H1 (cell line): ENCODE measurements around the gene CBLC. TPM values are rescaled to one million over a fixed set of nuclear protein-coding genes. Genes with fewer than 3 reads are reported as not detected.
A peak's percentile ranks its signal among the peaks of the same experiment; 100 is the strongest.

ENCODE experiments used
- CTCF ChIA-PET: fragments of 300-600 bp; sonication (Branson Sonifier 250); formaldehyde crosslinking; loops from one replicate; lab custom pipeline; 2021; ENCODE audit not compliant: partially characterized antibody; lab: Charles Lee
- POLR2A ChIA-PET: fragments of 300-600 bp; sonication (Branson Sonifier 250); formaldehyde crosslinking; loops from one replicate; lab custom pipeline; 2021; ENCODE audit warnings: inconsistent platforms; ENCODE audit not compliant: partially characterized antibody; lab: Charles Lee
- DNase-seq, 2 experiments: peaks; one replicate each; pipeline versions ENCODE4 v3.0.0 to v3.0.0-alpha.2; 2010 to 2022; ENCODE audit warnings: low spot score in 2 of 2, low read depth in 1 of 2, mixed read lengths in 1 of 2
- FAIRE-seq: peaks from 2 replicates; lab custom pipeline; 2011; peaks lifted over from hg19 to GRCh38; lab: Jason Lieb, UNC
- H2AFZ ChIP-seq: 2 replicates; pipeline ENCODE4 v1.8.1; 2012; ENCODE audit warnings: low read length, inconsistent platforms
- H2AK5ac ChIP-seq: 2 replicates; pipeline ENCODE4 v1.6.1; 2013; ENCODE audit warnings: low read depth, low read length
- H2BK120ac ChIP-seq: replicated peaks from 2 replicates; pipeline ENCODE3; 2013; ENCODE audit warnings: low read depth, low read length, inconsistent platforms
- H2BK12ac ChIP-seq: 2 replicates; pipeline ENCODE4 v1.6.1; 2013; ENCODE audit warnings: low read depth, low read length
- H2BK15ac ChIP-seq: 2 replicates; pipeline ENCODE4 v1.6.1; 2013; ENCODE audit warnings: low read length
- H2BK20ac ChIP-seq: 2 replicates; pipeline ENCODE4 v1.6.1; 2013; ENCODE audit warnings: low read length
- H2BK5ac ChIP-seq: 2 replicates; pipeline ENCODE4 v1.6.1; 2013; ENCODE audit warnings: low read depth, low read length
- H3K14ac ChIP-seq: 2 replicates; pipeline ENCODE4 v1.6.1; 2013; ENCODE audit warnings: inconsistent platforms; ENCODE audit not compliant: insufficient read length
- H3K18ac ChIP-seq: 2 replicates; pipeline ENCODE4 v1.6.1; 2013; ENCODE audit warnings: low read length; ENCODE audit errors: extremely low read depth
- H3K23ac ChIP-seq: 2 replicates; pipeline ENCODE4 v1.6.1; 2013; ENCODE audit warnings: inconsistent platforms; ENCODE audit not compliant: insufficient read length
- H3K23me2 ChIP-seq: 2 replicates; pipeline ENCODE4 v1.6.1; 2013; ENCODE audit warnings: low read depth, low read length
- H3K27ac ChIP-seq: 2 replicates; pipeline ENCODE4 v1.6.1; 2011; ENCODE audit warnings: low read depth, low read length, inconsistent platforms
- H3K27me3 ChIP-seq, 4 experiments: replicated peaks in 1 of 4; 1 replicate in 1 of 4; 2 replicates in 3 of 4; pipeline versions ENCODE4 v1.6.1 to v1.8.1; 2011 to 2013; ENCODE audit warnings: low read length in 3 of 4, mild to moderate bottlenecking in 3 of 4, inconsistent platforms in 2 of 4, mixed read lengths in 2 of 4, moderate library complexity in 1 of 4; ENCODE audit not compliant: control insufficient read depth in 3 of 4, insufficient read depth in 3 of 4; ENCODE audit errors: extremely low read depth in 1 of 4
- H3K36me3 ChIP-seq, 4 experiments: 2 replicates each; pipeline versions ENCODE4 v1.6.1 to v1.8.1; 2011 to 2013; ENCODE audit warnings: mild to moderate bottlenecking in 4 of 4, low read length in 3 of 4, moderate library complexity in 2 of 4, control low read depth in 1 of 4, inconsistent platforms in 1 of 4; ENCODE audit not compliant: insufficient read depth in 4 of 4, control insufficient read depth in 2 of 4
- H3K4ac ChIP-seq: replicated peaks from 2 replicates; pipeline ENCODE3; 2013; ENCODE audit warnings: low read length, low read depth, mixed read lengths, inconsistent platforms; ENCODE audit not compliant: insufficient read length
- H3K4me1 ChIP-seq, 4 experiments: replicated peaks in 1 of 4; 1 replicate in 1 of 4; 2 replicates in 3 of 4; pipeline versions ENCODE4 v1.6.1 to v1.8.1; 2011 to 2013; ENCODE audit warnings: low read length in 3 of 4, inconsistent platforms in 2 of 4, mixed read lengths in 1 of 4; ENCODE audit not compliant: insufficient read depth in 4 of 4, control insufficient read depth in 3 of 4
- H3K4me2 ChIP-seq, 2 experiments: 2 replicates each; pipeline versions ENCODE4 v1.6.1 to v1.8.1; 2011 to 2013; ENCODE audit warnings: low read depth in 2 of 2, low read length in 2 of 2, control low read depth in 1 of 2, inconsistent platforms in 1 of 2, mild to moderate bottlenecking in 1 of 2; ENCODE audit not compliant: insufficient read depth in 1 of 2
- H3K4me3 ChIP-seq, 4 experiments: fragments of 200-600, 300-600 bp in 1 of 4; sonication (generic), shearing (Covaris generic), sonication (Bioruptor Twin) in 1 of 4; 2 replicates each; pipeline versions ENCODE4 v1.5.1 to v1.8.1; 2011 to 2016; ENCODE audit warnings: low read length in 4 of 4, low read depth in 3 of 4, control low read depth in 2 of 4, inconsistent platforms in 2 of 4, mild to moderate bottlenecking in 2 of 4, mixed read lengths in 1 of 4, moderate library complexity in 1 of 4; ENCODE audit not compliant: insufficient read depth in 2 of 4; ENCODE audit errors: extremely low read depth in 1 of 4
- H3K56ac ChIP-seq: replicated peaks from 2 replicates; pipeline ENCODE3; 2013; ENCODE audit warnings: low read depth, mild to moderate bottlenecking, mixed read lengths, low read length, inconsistent platforms; ENCODE audit not compliant: insufficient read length
- H3K79me1 ChIP-seq: 2 replicates; pipeline ENCODE4 v1.6.1; 2013; ENCODE audit warnings: low read depth, low read length, control low read depth
- H3K79me2 ChIP-seq, 2 experiments: 2 replicates each; pipeline versions ENCODE4 v1.6.1 to v1.8.1; 2012 to 2013; ENCODE audit warnings: low read length in 2 of 2, mild to moderate bottlenecking in 2 of 2, inconsistent platforms in 1 of 2; ENCODE audit not compliant: insufficient read depth in 2 of 2, control insufficient read depth in 1 of 2
- H3K9ac ChIP-seq, 4 experiments: replicated peaks in 1 of 4; 1 replicate in 1 of 4; 2 replicates in 3 of 4; pipeline versions ENCODE4 v1.6.1 to v1.8.1; 2011 to 2013; ENCODE audit warnings: low read depth in 3 of 4, low read length in 3 of 4, control low read depth in 2 of 4, mild to moderate bottlenecking in 2 of 4, moderate library complexity in 2 of 4, inconsistent platforms in 1 of 4; ENCODE audit errors: extremely low read depth in 1 of 4
- H3K9me3 ChIP-seq, 2 experiments: 2 replicates each; pipeline versions ENCODE4 v1.6.1 to v1.8.1; 2012 to 2013; ENCODE audit warnings: mild to moderate bottlenecking in 2 of 2, moderate library complexity in 2 of 2, control low read depth in 1 of 2, inconsistent platforms in 1 of 2, low read depth in 1 of 2, low read length in 1 of 2, mixed read lengths in 1 of 2; ENCODE audit not compliant: insufficient read depth in 2 of 2
- H4K20me1 ChIP-seq, 2 experiments: replicated peaks in 1 of 2; 2 replicates each; pipeline versions ENCODE3 to v1.8.1; 2011 to 2013; ENCODE audit warnings: inconsistent platforms in 2 of 2, low read length in 2 of 2, mild to moderate bottlenecking in 1 of 2; ENCODE audit not compliant: insufficient read depth in 2 of 2, control insufficient read depth in 1 of 2
- H4K5ac ChIP-seq: 2 replicates; pipeline ENCODE4 v1.6.1; 2013; ENCODE audit warnings: low read length, low read depth, mixed read lengths, inconsistent platforms; ENCODE audit not compliant: insufficient read length
- H4K8ac ChIP-seq: 2 replicates; pipeline ENCODE4 v1.8.0; 2013; ENCODE audit warnings: mild to moderate bottlenecking, moderate library complexity, low read length, inconsistent platforms; ENCODE audit not compliant: insufficient read depth; ENCODE audit errors: extremely low read depth
- H4K91ac ChIP-seq: replicated peaks from 2 replicates; pipeline ENCODE3; 2013; ENCODE audit warnings: low read length, mixed read lengths, inconsistent platforms; ENCODE audit not compliant: insufficient read length
- ATF2 ChIP-seq: IDR thresholded peaks from 2 replicates; pipeline ENCODE4 v1.6.1; 2012; ENCODE audit warnings: low read length, inconsistent platforms
- CREB1 ChIP-seq: IDR thresholded peaks from 2 replicates; pipeline ENCODE4 v1.6.1; 2012; ENCODE audit warnings: inconsistent platforms
- GABPA ChIP-seq: IDR thresholded peaks from 2 replicates; pipeline ENCODE4 v1.6.1; 2011; ENCODE audit warnings: mild to moderate bottlenecking, low read length, moderate library complexity, borderline replicate concordance; ENCODE audit not compliant: insufficient read depth
- HDAC6 ChIP-seq: IDR thresholded peaks from one replicate; pipeline ENCODE4 v1.7.1; 2012; ENCODE audit warnings: low read depth, mild to moderate bottlenecking, inconsistent platforms, low read length, moderate library complexity
- SIN3A ChIP-seq, 2 experiments: IDR thresholded peaks in 1 of 2; conservative IDR thresholded peaks in 1 of 2; 2 replicates each; pipeline ENCODE4 v1.6.1; 2011 to 2012; ENCODE audit warnings: low read length in 2 of 2, improper control_type of control experiment in 1 of 2, low read depth in 1 of 2, mild to moderate bottlenecking in 1 of 2
- SRF ChIP-seq: IDR thresholded peaks from 2 replicates; pipeline ENCODE4 v1.6.1; 2011; ENCODE audit warnings: mild to moderate bottlenecking, low read depth, low read length, moderate library complexity
- TBP ChIP-seq: IDR thresholded peaks from 2 replicates; pipeline ENCODE4 v1.6.1; 2011; ENCODE audit warnings: low read depth, low read length, improper control_type of control experiment
- TCF12 ChIP-seq: IDR thresholded peaks from 2 replicates; pipeline ENCODE4 v1.6.1; 2011; ENCODE audit warnings: low read depth, mild to moderate bottlenecking, low read length
- WGBS, 2 experiments: shearing (Covaris generic) in 1 of 2; methylation state at CpG; one replicate each; pipeline versions ENCODE4 v1.1.6 to v1.1.7; 2013 to 2015; ENCODE audit warnings: low lambda C conversion rate in 2 of 2, mixed read lengths in 2 of 2, inconsistent platforms in 1 of 2, low coverage in 1 of 2, missing lambda C conversion rate in 1 of 2; ENCODE audit not compliant: insufficient replicate concordance in 2 of 2, insufficient coverage in 1 of 2, insufficient read length in 1 of 2; ENCODE audit errors: extremely low coverage in 1 of 2, missing lambda C conversion rate in 1 of 2; 5-methylcytosine and 5-hydroxymethylcytosine counted together
- polyA plus RNA-seq, 7 experiments: library from polyadenylated mRNA; depleted of rRNA in 3 of 7; stranded (reverse) in 5 of 7; unstranded in 2 of 7; fragments of >200 nt in 5 of 7; fragments of 200-250 nt in 2 of 7; gene quantifications; 1 replicate in 5 of 7; 2 replicates in 1 of 7; 4 replicates in 1 of 7; pipeline versions ENCODE4 v1.2.1 to v1.2.3, GENCODE V29; 2011 to 2013; ENCODE audit warnings: missing spikeins in 2 of 7, mixed read lengths in 2 of 7
- total RNA-seq: library from RNA; stranded (reverse); fragmentation: NEBNext Ultra II Directional; extraction: Animal tissue kit (Norgen Biotek cat#: 25700); gene quantifications from 2 replicates; pipeline ENCODE4 v1.2.1, GENCODE V29; 2021

Gene CBLC
- total and polyA plus RNA-seq, 2 of the 8 experiments (the other 6 are each of a cell fraction or from before 2014, with no cell fraction given) = 17.4 to 35.7 TPM

DNA sequence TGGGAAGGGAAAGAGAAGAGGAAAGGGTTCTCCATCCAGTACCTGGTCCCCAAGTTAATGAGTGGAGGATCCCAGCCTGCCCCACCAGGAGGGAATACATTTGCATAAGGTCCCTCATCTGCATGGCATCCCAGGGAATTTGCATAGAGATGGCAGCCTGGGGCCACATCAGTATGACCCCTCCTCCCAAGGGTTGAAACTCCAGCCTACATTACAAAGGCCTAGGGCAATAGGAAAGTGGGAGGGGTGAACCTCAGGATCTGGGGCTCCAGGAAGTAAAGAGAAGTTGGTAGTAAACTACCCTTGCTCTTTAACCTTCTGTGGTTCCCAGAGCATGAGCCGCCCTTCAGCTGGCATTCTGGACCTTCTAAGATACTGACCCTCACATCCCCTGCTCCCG, 61.6 kb downstream of the CBLC start:
- Histone ChIP-seq H3K4me3 (no peak overlapping the region), H4K8ac (no peak overlapping the region), H3K14ac (no peak overlapping the region), H3K79me1 (no peaks in the 10 kb centered on the region), H4K20me1 (no peaks in the 10 kb centered on the region), H3K27ac (no peak overlapping the region), H2BK20ac (no peak overlapping the region), H3K9me3 (no peaks in the 10 kb centered on the region), H4K91ac (no peak overlapping the region), H3K23me2 (peaks cover under 1% of the 10 kb centered on the region; the same call in 1 of the 2 replicates), H3K4me1 (peaks cover 0 to 1% (median 0%) of the 10 kb centered on the region in 4 experiments; a peak in 2 of 7 replicates), H2BK12ac (no peak overlapping the region), H3K79me2 (no peaks in the 10 kb centered on the region), H2AFZ (no peak overlapping the region), H2BK5ac (no peak overlapping the region), H3K27me3 (peaks cover 0 to 6% (median 4%) of the 10 kb centered on the region in 4 experiments; a peak in 4 of 7 replicates), H2BK15ac (peak overlapping the region; percentile 81; the same call in 1 of the 2 replicates), H2BK120ac (no peak overlapping the region), H4K5ac (no peak overlapping the region), H3K36me3 (no peaks in the 10 kb centered on the region), H3K23ac (no peak overlapping the region), H3K4ac (peak overlapping the region; percentile 44), H3K4me2 (peak overlapping the region in 1 of 2 experiments; percentile 39; a peak in 3 of 4 replicates), H3K56ac (no peak overlapping the region), H3K18ac (peak overlapping the region; percentile 93), H3K9ac (no peak overlapping the region), H2AK5ac (no peak overlapping the region)
- ChIA-PET CTCF (interaction anchor here (1.3 to 4.0 kb wide), 3 partner anchors 26 to 56 kb away, joined by 3 to 24 read pairs (median 5); no protein-coding TSS in a partner anchor), POLR2A (interaction anchor here (1.6 to 2.6 kb wide), 2 partner anchors 31 to 66 kb away, joined by 5 to 9 read pairs; partner anchors contain the start of genes APOE and BCAM)
- 84% methylated on average over 2 of the region's 2 CpGs; no CpG with 5 or more reads in 1 of the 2 experiments for WGBS, 2 experiments
- peak; percentile 42 for FAIRE-seq
- no peak for DNase-seq
- TF ChIP-seq CREB1 = no peak
- TF ChIP-seq TCF12 = no peak
- TF ChIP-seq GABPA = no peak
- no peak for TF ChIP-seq ATF2
- TF ChIP-seq HDAC6 = no peak
- no peak for TF ChIP-seq TBP
- TF ChIP-seq SIN3A (conservative IDR thresholded peaks at IDR 0.05 in 1 of 2, IDR thresholded peaks at IDR 0.05 in 1 of 2; ENCODE audit: low read depth in 1 of 2, low read length in 2 of 2) = no peak
- TF ChIP-seq SRF = no peak
